ENCODE results near the gene CCDC190.

DNA sequence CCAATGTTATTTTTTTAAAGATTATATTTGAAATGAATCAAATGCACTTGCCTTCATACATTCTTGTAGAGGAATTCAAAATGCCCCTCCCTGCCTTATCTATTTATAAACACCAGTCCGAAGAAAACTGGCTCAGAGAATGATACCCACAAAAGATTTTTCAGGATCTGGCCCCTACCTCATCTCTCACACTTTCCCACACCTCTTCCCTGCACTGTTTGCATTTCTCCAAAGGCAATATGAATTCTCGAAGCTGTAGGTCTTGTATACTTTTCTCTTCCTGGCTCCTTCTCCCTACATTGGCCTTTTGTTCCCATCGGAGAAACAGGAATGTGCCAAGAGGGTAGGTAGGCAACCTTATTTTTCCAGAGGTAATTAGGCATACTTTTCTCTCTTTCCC lies 12.0 kb upstream of the CCDC190 start:
- TF ChIP-seq DNMT1 (IDR thresholded peaks at IDR 0.05): no peak
- no peak for TF ChIP-seq CTCF (IDR thresholded peaks at IDR 0.05 in 2 of 3, conservative IDR thresholded peaks at IDR 0.05 in 1 of 3; ENCODE audit: insufficient read depth in 2 of 3, low read depth in 1 of 3, low read length in 3 of 3)
- TF ChIP-seq NRF1 (conservative IDR thresholded peaks at IDR 0.05 in 1 of 2, IDR thresholded peaks at IDR 0.05 in 1 of 2): no peak
- TF ChIP-seq POLR2A (conservative IDR thresholded peaks at IDR 0.05): no peak
- TF ChIP-seq ZNF239 (CRISPR knock-in tag; IDR thresholded peaks at IDR 0.05): no peak
- no peak for TF ChIP-seq SIN3B (IDR thresholded peaks at IDR 0.05; ENCODE audit: low read depth)
- TF ChIP-seq DPF2 (IDR thresholded peaks at IDR 0.05): no peak
- TF ChIP-seq ZC3H4 (CRISPR knock-in tag; IDR thresholded peaks at IDR 0.05; ENCODE audit: borderline replicate concordance): no peak
- TF ChIP-seq MYNN (IDR thresholded peaks at IDR 0.05): no peak
- no peak for TF ChIP-seq MYNN (CRISPR knock-in tag; IDR thresholded peaks at IDR 0.05)
- no peak for TF ChIP-seq EP300 (IDR thresholded peaks at IDR 0.05; ENCODE audit: low read length)
- TF ChIP-seq MXI1 (IDR thresholded peaks at IDR 0.05; ENCODE audit: low read depth, low read length): no peak

Data from K562 (cell line).